HepG2 (cell line): Measurements from ENCODE around the gene INTS1. TPM values are rescaled to one million over a fixed set of nuclear protein-coding genes. Genes with fewer than 3 reads are reported as not detected.
A peak's percentile ranks its signal among the peaks of the same experiment; 100 is the strongest.

ENCODE experiments used
- ATAD3A ChIP-seq: sonication (generic); formaldehyde crosslinking; IDR thresholded peaks from 2 replicates; pipeline ENCODE4 v1.4.0; 2020; ENCODE audit warnings: missing genetic modification reagents
- DNMT1 ChIP-seq: sonication (generic); formaldehyde crosslinking; IDR thresholded peaks from 2 replicates; pipeline ENCODE4 v1.5.1; 2020; ENCODE audit warnings: mild to moderate bottlenecking, missing genetic modification reagents
- ESRRA ChIP-seq: sonication (generic); formaldehyde crosslinking; IDR thresholded peaks from 2 replicates; pipeline ENCODE4 v1.5.1; 2020; ENCODE audit warnings: mild to moderate bottlenecking, low read depth, missing genetic modification reagents
- FOXA3 ChIP-seq: IDR thresholded peaks from 2 replicates; pipeline ENCODE4 v1.6.1; 2016; ENCODE audit warnings: missing genetic modification reagents, missing compliant biosample characterization
- GATAD1 ChIP-seq: IDR thresholded peaks from 2 replicates; pipeline ENCODE4 v1.6.1; 2016; ENCODE audit warnings: missing genetic modification reagents, missing compliant biosample characterization
- POLR2AphosphoS5 ChIP-seq: IDR thresholded peaks from 2 replicates; pipeline ENCODE4 v1.6.1; 2012; ENCODE audit warnings: low read depth, low read length
- PRMT3 ChIP-seq: sonication (generic); formaldehyde crosslinking; IDR thresholded peaks from 2 replicates; pipeline ENCODE4 v1.8.1; 2022; ENCODE audit warnings: low read depth, mild to moderate bottlenecking, moderate library complexity, missing genetic modification reagents, borderline replicate concordance
- RBM39 ChIP-seq: fragments of 200-400 bp; formaldehyde crosslinking; IDR thresholded peaks from one replicate; pipeline ENCODE4 v1.6.1; 2018; ENCODE audit warnings: antibody characterized with exemption, mild to moderate bottlenecking, low read depth, low read length; ENCODE audit not compliant: poor library complexity, severe bottlenecking
- REL ChIP-seq: sonication (generic); formaldehyde crosslinking; conservative IDR thresholded peaks from 2 replicates; pipeline ENCODE4 v1.8.0; 2022; ENCODE audit warnings: mild to moderate bottlenecking, missing genetic modification reagents, moderate library complexity
- REPIN1 ChIP-seq: sonication (generic); formaldehyde crosslinking; IDR thresholded peaks from 2 replicates; pipeline ENCODE4 v1.8.0; 2022; ENCODE audit warnings: missing genetic modification reagents, low read depth, mild to moderate bottlenecking, borderline replicate concordance
- RXRB ChIP-seq: IDR thresholded peaks from 2 replicates; pipeline ENCODE4 v1.6.1; 2016; ENCODE audit warnings: borderline replicate concordance, missing genetic modification reagents, missing compliant biosample characterization
- SIN3B ChIP-seq: fragments of 150-350 bp; IDR thresholded peaks from 2 replicates; pipeline ENCODE4 v1.6.1; 2014; ENCODE audit warnings: low read length
- SOX13 ChIP-seq, 3 experiments: fragments of 450-650 bp in 1 of 3; sonication (generic) in 1 of 3; formaldehyde crosslinking in 1 of 3; IDR thresholded peaks in 2 of 3; conservative IDR thresholded peaks in 1 of 3; 2 replicates each; pipeline versions ENCODE4 v1.5.0 to v1.6.1; 2016 to 2020; ENCODE audit warnings: antibody characterized with exemption in 1 of 3, mild to moderate bottlenecking in 1 of 3, missing compliant biosample characterization in 1 of 3, missing genetic modification reagents in 1 of 3, moderate library complexity in 1 of 3
- TEAD3 ChIP-seq: optimal IDR thresholded peaks from 2 replicates; pipeline ENCODE3; 2016; ENCODE audit warnings: borderline replicate concordance
- ZNF432 ChIP-seq: sonication (generic); formaldehyde crosslinking; IDR thresholded peaks from 2 replicates; pipeline ENCODE4 v1.5.0; 2020; ENCODE audit warnings: missing genetic modification reagents, mild to moderate bottlenecking, borderline replicate concordance
- ZSCAN9 ChIP-seq: IDR thresholded peaks from 2 replicates; pipeline ENCODE4 v1.6.1; 2016; ENCODE audit warnings: borderline replicate concordance
- polyA plus RNA-seq, 8 experiments: library from polyadenylated mRNA; depleted of rRNA in 3 of 8; stranded (reverse) in 7 of 8; unstranded in 1 of 8; fragments of >200 nt; fragmentation: Illumina TruSeq in 4 of 8; extraction: Trizol in 4 of 8; gene quantifications; 2 replicates each; pipeline versions ENCODE4 v1.2.1 to v1.2.3, GENCODE V29; 2011 to 2016; ENCODE audit warnings: low read depth in 4 of 8, missing spikeins in 1 of 8, mixed read lengths in 1 of 8; ENCODE audit not compliant: insufficient read depth in 1 of 8
- total RNA-seq, 5 experiments: library from RNA; depleted of rRNA; stranded (reverse); fragments of >200 nt; fragmentation: Illumina TruSeq; extraction: Trizol; gene quantifications; 2 replicates each; pipeline ENCODE4 v1.2.3, GENCODE V29; 2016; ENCODE audit warnings: low read depth in 1 of 5
- TF ChIP-seq, protein P1 (sequence below): sonication (generic); formaldehyde crosslinking; IDR thresholded peaks from 2 replicates; pipeline ENCODE4 v1.4.0; 2020; ENCODE audit warnings: missing genetic modification reagents
- TF ChIP-seq, protein P2 (sequence below): sonication (generic); formaldehyde crosslinking; IDR thresholded peaks from 2 replicates; pipeline ENCODE4 v1.5.0; 2020; ENCODE audit warnings: missing genetic modification reagents
- TF ChIP-seq, protein P3 (sequence below): IDR thresholded peaks from 2 replicates; pipeline ENCODE4 v1.6.1; 2016; ENCODE audit warnings: missing compliant biosample characterization, missing genetic modification reagents, borderline replicate concordance
- TF ChIP-seq, protein P4 (sequence below): sonication (generic); formaldehyde crosslinking; IDR thresholded peaks from 2 replicates; pipeline ENCODE4 v1.4.0; 2020; ENCODE audit warnings: missing genetic modification reagents, borderline replicate concordance

INTS1 gene
- total and polyA plus RNA-seq, 2 of the 13 experiments (the other 11 are each of a cell fraction or from before 2014, with no cell fraction given): 13.7 to 29.0 TPM

DNA sequence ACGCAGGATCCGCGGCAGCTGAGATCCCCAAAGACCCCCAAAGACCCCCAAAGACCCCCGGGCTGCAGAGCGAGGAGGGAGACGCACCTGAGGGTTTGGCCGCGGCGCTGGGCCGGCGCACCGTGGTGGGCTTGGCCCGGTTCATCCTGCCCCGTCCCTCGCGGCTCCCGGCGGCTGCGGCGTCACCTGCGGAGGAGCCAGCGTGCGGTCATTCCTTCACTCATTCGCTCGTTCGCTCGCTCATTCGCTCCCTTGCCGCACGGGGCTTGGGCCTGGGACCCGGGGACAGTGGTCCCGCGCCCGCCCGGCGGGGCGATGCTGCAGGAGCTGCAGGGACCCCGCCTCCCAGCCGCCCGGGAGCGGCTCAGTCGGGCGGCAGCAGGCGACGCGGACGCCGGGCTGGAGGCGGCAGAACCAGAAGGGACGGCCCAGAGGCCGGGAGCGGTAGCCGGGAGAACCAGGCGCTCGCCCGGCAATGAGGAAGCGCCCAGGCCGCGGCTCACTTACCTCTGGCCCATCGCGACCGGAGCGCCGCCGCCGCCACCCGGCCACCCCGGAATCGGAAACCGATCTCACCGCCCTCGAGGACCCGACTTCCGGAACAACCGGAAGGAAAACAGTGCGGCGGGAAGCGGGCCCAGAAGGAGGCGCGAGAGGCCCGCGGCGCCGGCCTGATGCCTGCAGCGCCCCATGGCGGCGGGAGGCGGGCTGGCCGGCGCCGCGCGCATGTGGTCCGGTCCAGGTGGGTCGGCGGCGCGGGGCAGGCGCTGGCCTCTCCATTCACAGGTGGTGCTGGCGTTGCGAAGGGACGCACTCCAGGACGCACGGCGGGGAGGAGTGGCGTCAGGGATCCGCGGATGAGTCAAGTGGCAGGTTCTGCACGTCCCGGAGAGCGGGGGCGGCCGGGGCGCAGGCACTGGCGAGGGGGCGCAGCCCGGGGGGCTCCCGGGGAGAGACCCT, at the start of gene INTS1 (continued):
- TF ChIP-seq, protein P1, sequence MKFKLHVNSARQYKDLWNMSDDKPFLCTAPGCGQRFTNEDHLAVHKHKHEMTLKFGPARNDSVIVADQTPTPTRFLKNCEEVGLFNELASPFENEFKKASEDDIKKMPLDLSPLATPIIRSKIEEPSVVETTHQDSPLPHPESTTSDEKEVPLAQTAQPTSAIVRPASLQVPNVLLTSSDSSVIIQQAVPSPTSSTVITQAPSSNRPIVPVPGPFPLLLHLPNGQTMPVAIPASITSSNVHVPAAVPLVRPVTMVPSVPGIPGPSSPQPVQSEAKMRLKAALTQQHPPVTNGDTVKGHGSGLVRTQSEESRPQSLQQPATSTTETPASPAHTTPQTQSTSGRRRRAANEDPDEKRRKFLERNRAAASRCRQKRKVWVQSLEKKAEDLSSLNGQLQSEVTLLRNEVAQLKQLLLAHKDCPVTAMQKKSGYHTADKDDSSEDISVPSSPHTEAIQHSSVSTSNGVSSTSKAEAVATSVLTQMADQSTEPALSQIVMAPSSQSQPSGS (CRISPR knock-in tag): 0 out of 2 replicates have a peak, but pooled peaks have one; percentile 49
- TF ChIP-seq ZNF432 (CRISPR knock-in tag): no peak
- no peak for TF ChIP-seq SOX13 (IDR thresholded peaks at IDR 0.05)
- peak in 1 of 2 experiments; percentile 38; a peak in 1 of 4 replicates for TF ChIP-seq SOX13 (CRISPR knock-in tag; conservative IDR thresholded peaks at IDR 0.05 in 1 of 2, IDR thresholded peaks at IDR 0.05 in 1 of 2)
- peak; percentile 97 for TF ChIP-seq FOXA3
- no peak for TF ChIP-seq ZSCAN9 (CRISPR knock-in tag)
- TF ChIP-seq TEAD3 (CRISPR knock-in tag): peak; percentile 24
- no peak for TF ChIP-seq REL (CRISPR knock-in tag)
- TF ChIP-seq PRMT3 (CRISPR knock-in tag): peak; percentile 55; the same call in 1 of the 2 replicates
- TF ChIP-seq, protein P2, sequence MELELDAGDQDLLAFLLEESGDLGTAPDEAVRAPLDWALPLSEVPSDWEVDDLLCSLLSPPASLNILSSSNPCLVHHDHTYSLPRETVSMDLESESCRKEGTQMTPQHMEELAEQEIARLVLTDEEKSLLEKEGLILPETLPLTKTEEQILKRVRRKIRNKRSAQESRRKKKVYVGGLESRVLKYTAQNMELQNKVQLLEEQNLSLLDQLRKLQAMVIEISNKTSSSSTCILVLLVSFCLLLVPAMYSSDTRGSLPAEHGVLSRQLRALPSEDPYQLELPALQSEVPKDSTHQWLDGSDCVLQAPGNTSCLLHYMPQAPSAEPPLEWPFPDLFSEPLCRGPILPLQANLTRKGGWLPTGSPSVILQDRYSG (CRISPR knock-in tag): no peak
- peak; percentile 48; the same call in 1 of the 2 replicates for TF ChIP-seq ESRRA
- TF ChIP-seq, protein P3, sequence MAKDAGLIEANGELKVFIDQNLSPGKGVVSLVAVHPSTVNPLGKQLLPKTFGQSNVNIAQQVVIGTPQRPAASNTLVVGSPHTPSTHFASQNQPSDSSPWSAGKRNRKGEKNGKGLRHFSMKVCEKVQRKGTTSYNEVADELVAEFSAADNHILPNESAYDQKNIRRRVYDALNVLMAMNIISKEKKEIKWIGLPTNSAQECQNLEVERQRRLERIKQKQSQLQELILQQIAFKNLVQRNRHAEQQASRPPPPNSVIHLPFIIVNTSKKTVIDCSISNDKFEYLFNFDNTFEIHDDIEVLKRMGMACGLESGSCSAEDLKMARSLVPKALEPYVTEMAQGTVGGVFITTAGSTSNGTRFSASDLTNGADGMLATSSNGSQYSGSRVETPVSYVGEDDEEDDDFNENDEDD (CRISPR knock-in tag): peak; percentile 71; the same call in 1 of the 2 replicates
- TF ChIP-seq SIN3B: peak; percentile 81; the same call in 1 of the 2 replicates
- peak; percentile 28 for TF ChIP-seq RBM39
- no peak for TF ChIP-seq DNMT1 (CRISPR knock-in tag)
- TF ChIP-seq, protein P4, sequence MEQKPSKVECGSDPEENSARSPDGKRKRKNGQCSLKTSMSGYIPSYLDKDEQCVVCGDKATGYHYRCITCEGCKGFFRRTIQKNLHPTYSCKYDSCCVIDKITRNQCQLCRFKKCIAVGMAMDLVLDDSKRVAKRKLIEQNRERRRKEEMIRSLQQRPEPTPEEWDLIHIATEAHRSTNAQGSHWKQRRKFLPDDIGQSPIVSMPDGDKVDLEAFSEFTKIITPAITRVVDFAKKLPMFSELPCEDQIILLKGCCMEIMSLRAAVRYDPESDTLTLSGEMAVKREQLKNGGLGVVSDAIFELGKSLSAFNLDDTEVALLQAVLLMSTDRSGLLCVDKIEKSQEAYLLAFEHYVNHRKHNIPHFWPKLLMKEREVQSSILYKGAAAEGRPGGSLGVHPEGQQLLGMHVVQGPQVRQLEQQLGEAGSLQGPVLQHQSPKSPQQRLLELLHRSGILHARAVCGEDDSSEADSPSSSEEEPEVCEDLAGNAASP (CRISPR knock-in tag): peak; percentile 51
- TF ChIP-seq GATAD1 (CRISPR knock-in tag): peak; percentile 98
- TF ChIP-seq POLR2AphosphoS5: peak; percentile 56
- peak; percentile 62 for TF ChIP-seq RXRB (CRISPR knock-in tag)
- peak; percentile 55; the same call in 1 of the 2 replicates for TF ChIP-seq REPIN1 (CRISPR knock-in tag)
- TF ChIP-seq ATAD3A (CRISPR knock-in tag): no peak
